Gastrocnemius medialis (tissue), 4 donors: ENCODE results near the gene NTM.

Experiments used
- CTCF ChIP-seq, 5 experiments: fragments of 450-650 bp in 3 of 5; fragments of 200-600 bp in 2 of 5; sonication (generic) in 2 of 5; IDR thresholded peaks in 4 of 5; conservative IDR thresholded peaks in 1 of 5; 1 replicate in 4 of 5; 2 replicates in 1 of 5; pipeline ENCODE4 v1.5.1; 2016 to 2019; ENCODE audit warnings: antibody characterized with exemption in 5 of 5, mild to moderate bottlenecking in 3 of 5, moderate library complexity in 3 of 5
- POLR2A ChIP-seq, 2 donors: fragments of 450-650 bp; IDR thresholded peaks; one replicate each; pipeline ENCODE4 v1.6.1; 2017; ENCODE audit warnings: antibody characterized with exemption in 2 of 2, mild to moderate bottlenecking in 2 of 2, moderate library complexity in 2 of 2

- TF ChIP-seq CTCF (IDR thresholded peaks at IDR 0.05 in 4 of 5, conservative IDR thresholded peaks at IDR 0.05 in 1 of 5), result no peak
- no peak for TF ChIP-seq POLR2A (IDR thresholded peaks at IDR 0.05)
These were observed 515.0 kb downstream of the NTM start for GRCh38 chr11:131885431-131885830.
